Measurements from ENCODE around the gene ITPRIPL2.
A peak's percentile ranks its signal among the peaks of the same experiment; 100 is the strongest.

Gene ITPRIPL2

DNA sequence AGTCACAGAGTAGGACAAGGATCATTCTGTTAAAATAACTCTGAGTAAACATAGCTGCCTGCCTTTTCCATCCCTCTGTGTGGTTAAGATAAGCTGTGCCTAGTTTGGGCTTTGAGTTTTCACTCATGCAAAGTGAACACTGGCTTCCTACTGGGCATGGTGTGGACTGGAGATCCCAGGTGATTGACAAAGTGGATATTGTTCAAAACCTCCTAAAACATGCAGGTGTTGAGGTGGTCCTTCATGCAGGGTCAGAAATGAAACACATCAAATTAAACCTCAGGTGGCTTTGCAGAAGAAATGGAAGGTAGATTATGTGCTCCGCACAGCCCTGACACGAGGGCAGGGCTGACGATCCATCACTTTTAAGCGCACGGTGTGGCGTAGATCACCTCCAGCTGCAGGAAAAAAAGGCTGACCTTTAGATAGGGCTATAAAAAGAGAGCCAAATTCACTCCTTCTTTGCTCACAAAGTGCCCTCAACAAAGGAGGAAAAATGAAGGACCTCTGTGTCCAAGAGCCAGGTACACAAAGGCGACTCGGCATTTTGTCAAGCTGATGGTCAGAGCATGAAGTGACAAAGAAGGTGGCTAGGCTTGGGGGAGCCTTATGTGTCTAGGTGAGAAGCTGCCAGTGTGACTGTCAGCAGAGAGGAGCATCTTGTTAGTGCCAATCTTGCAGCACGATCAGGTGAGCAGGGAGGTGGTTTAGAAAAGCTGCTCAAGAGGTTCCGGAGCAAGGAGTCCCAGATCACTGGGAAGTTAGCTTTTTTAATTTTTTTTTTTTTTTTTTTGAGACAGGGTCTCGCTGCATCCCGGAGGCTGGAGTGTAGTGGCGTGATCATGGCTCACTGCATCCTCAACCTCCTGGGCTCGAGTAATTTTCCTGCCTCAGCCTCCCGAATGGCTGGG, 19.9 kb upstream of the ITPRIPL2 start:
- DNase-seq: no peak

DNA sequence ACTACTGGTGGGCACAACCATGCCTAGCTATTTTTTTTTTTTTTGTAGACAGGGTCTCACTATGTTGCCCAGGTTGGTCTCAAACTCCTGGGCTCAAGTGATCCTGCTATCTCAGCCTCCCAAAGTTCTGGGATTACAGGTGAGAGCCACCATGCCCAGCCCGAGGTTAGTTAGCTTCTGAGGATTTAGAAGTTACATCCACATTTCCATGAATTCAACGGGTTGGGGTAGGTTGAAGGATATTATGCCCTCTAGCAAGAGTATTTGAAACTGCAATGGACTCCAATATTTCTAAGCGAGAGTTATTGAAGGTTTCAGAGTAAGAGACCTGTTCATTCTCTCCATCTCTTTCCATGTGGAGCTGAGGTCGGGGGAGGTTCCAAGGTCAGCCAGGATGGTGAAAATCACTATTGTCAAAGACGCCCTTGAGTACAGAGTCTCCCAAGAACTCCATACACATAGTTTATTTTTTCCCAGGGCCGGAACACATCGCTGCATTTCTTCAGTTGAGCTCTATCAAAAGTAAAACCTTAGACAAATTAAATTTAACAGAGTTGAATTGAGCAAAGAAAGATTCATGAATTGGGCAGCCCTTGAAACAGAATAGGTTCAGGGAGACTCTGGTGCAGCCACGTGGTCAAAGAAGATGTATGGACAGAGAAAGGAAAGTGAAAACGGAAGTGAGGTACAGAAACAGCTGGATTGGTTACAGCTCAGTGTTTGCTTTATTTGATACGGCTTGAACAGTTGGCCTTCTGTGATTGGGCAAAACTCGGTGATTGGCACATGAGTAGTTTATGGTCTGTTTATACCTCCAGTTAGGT, 19.0 kb upstream of the ITPRIPL2 start:
- DNase-seq: no peak

DNA sequence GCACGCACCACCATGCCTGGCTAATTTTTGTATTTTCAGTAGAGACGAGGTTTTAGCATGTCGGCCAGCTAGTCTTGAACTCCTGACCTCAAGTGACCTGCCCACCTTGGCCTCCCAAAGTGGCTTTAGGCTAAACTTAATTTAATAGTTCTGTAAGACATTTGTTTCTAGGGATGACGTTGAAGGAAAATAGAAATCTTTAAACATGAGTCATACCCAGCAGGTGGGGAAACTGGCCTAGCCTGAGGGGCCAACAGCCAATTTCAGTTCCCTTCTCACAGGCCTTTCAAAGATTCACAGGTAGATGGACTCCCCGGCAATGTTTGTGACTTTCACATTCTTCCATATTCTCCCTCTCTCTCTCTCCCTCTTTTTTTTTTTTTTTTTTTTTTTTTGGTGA, 18.1 kb upstream of the ITPRIPL2 start:
- DNase-seq: no peak

DNA sequence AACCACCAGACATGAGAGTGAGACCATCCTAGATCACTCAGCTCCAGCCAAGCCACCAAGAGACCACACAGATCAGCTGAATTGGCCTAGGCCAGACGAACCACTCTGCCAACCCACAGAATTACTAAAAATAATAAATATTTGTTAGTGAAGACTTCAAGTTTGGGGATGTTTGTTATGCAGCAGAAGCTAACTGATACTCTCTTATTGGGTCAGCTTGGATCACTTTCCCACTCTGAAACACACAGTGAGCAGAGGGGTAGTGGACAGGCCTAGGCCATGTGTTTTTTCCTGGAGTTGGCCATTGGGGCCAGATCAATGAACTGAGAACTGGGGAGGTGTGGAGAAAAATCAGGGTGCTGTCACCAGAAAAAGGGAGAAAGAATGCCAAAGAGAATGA, 15.6 kb upstream of the ITPRIPL2 start:
- DNase-seq: no peak

DNA sequence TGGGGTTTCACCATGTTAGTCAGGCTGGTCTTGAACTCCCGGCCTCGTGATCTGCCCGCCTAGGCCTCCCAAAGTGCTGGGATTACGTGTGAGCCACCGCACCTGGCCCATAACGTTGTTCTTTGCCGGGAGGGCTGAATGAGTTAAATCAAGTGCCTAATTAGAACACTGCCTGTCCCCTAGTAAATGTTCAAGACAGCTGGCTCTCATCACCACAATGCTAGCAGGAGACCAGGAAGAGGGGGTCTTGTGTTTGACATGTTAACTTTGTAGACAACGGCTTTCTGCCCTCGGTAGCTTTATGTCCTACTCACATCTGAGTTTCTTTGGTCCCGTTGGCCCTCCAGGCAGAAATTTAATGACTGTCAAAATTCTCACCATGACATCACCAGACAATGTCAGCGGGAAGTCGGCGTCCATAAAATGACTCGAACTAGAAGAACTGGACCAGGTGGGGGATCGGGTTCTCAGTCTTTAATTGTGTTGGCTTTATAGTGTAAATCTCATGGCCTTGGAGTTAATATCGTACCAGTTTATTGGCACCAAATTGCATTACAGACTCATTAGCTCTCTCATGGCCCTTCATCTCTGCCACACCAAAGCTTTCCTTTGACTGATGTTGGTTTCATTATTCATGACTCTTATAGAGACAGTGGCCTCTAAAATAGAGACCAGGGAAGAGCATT, 11.4 kb upstream of the ITPRIPL2 start:
- DNase-seq: no peak

DNA sequence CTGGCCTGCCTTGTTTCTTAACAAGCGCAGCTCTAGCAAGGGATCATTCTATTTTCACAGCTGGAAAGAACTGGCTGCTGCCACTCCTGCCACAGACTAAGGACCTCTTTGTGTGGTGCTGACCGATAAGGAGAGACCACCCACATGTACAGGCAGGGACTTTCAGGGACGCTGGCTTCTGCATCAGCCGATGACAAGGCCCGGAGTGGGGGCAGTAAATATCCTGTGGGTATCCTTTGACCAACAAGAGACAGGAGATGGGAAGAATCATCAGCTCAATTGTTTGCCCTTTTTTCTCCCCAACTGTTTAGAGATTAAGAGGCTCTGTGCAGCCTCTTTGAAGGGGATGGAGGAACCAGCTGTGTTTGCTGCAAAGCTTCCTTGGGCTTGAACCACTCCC, 9.2 kb upstream of the ITPRIPL2 start:
- DNase-seq: no peak

DNA sequence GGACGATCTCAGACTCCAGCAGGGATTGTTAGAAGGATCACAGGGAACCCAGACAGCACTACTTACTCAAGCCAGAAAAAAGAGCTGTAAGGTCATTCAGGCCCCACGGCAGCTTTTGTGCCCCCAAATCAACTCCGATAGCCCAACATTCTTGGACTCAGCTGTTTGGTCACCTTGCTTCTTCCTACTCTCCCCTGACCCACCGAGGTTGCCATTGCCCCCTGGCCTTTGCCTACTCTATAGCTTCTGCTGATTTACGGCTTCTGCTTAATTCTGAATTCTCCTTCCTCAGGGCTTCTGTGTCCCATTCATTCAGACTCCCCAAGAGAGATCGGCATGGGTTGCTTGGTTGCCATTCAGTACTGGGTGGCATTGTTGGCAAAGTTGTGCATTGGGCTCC, 8.6 kb upstream of the ITPRIPL2 start:
- no peak for DNase-seq

DNA sequence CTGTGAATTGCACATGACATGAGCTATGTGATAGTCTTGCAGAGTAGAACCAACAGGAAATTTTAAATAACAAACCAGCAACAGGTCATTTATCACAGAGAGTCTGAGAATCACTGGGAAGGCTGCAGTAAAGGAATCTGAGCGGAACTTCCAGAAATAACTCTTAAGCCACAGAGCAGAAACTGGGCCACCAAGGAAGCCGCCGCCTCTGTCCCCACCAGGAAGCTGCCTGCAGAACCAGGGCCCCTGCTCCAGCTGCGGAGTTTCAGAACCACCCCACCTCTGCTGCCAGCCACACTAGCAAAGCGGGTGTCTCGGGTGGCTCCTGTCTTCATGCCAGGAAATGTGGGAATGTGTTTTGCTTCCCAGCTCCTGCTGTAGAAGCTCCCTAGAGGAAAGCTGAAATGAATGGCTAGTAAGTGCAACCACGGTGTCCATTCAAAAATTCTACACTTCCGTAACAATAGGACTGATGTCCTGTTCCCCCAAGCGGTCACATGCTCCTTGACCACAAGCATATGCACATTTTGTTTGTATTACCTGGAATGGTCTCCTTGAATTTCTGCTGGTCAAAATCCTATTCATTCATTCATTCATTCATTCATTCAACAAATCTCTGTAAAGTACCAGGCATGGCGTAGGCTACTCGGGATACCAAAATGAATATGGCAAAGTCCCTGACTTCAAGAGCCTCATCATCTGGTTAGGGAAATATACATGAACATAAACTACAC, 7.7 kb upstream of the ITPRIPL2 start:
- no peak for DNase-seq

DNA sequence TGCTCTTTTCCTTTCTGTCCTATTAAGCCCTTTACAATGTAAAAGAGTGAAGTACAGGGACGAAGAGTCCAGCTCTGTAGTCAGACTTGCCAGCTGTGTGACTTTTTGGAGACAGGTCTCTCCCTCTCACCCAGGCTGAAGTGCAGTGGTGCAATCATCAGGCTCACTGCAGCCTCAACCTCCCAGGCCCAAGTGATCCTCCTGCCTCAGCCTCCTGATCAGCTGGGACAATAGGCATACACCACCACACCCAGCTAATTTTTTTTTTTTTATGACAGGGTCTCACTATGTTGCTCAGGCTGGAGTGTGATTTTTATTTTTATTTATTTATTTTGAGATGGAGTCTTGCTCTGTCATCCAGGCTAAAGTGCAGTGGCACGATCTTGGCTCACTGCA, 7.1 kb upstream of the ITPRIPL2 start:
- DNase-seq: no peak

DNA sequence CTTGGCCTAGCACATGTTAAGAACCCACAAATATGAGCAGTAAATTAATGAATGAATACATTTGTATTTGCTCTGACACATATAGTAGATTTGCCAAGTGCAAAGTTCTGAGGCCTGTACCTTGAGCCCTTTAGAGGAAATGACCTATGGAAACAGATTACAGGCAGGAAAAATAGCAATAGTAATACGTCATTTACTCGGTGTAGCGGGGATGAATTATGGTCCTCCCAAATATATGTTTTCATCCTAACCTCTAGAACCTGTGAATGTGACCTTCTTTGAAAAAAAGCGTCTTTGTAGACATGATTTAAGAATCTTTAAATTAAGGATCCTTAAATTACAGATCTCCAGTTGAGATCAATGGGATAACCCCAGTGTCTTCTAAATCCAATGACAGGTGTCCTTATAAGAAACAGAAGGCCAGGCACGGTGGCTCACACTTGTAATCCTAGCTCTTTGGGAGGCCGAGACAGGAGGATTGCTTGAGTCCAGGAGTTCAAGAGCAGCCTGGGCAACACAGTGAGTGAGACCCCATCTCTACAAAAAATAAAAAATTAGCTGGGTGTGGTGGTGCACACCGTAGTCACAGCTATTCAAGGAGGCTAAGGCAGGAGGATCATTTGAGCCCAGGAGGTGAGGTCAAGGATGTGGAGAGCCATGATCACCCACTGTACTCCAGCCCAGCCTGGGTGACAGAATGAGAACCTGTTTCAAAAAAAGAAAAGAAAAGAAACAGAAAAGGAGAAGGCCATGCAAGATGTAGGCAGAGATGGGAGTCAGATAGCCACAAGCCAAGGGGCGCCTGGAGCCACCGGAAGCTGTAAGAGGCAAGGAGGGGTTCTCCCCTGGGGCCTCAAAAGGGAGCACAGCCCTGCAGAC, 5.1 kb upstream of the ITPRIPL2 start:
- DNase-seq: no peak

DNA sequence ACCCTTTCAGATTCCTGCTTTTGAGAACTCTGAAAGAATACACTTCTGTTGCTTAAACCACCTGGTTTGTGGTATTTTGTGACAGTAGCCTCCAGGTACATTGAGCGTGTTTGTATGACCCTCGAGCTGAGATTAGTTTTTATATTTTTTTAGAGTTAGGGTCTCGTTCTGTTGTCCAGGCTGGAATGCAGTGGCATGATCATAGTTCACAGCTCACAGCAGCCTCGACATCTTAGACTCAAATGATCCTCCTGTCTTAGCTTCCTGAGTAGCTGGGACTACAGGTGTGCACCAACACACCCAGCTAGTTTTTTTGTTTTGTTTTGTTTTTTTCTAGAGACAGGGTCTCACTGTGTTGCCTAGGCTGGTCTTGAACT, 4.5 kb upstream of the ITPRIPL2 start:
- no peak for DNase-seq

DNA sequence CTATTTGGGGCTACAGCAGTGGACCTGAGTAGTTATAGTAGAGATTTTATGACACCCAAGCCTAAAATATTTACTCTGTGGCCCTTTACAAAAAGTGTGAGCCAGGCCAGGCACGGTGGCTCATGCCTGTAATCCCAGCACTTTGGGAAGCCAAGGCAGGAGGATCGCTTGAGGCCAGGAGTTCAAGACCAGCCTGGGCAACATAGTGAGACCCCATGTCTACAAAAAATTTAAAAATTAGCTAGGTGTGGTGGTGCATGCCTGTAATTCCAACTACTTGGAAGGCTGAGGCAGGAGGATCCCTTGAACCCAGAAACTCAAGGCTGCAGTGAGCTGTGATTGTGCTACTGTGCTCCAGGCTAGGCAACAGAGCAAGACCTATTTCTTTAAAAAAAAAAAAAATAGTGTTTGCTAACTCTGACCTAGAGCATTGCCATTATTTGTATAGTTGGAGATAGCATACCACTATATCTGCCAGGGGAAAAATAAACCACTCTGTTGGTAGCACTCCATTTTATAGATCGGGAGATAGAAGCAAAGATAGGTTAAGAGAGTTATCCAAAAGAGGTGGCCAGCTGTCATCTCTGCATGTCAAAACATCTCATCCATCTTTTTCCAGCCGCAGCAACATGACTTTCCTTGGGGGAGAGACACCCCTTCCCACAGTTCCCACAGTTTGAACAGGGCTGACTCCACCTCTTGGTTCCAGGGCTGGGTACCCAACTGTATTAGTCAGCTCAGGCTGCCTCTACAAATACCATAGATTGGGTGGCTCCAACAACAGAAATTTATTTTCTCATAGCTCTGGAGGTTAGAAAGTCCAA, 3.0 kb upstream of the ITPRIPL2 start:
- DNase-seq: no peak

DNA sequence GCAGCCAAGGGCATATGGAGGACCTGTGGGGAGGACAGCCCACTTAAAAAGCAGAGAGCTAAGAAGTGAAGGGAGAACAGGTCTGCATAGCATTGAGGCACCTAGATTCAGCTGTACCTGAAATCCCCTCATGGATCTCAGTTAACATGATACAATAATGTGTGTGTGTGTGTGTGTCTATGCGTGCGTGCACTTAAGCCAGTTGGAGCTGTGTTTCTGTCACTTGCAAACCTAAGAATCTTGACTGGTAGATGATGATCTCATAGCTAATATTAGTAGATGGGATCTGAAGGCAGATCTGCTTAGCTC, 1.7 kb upstream of the ITPRIPL2 start:
- DNase-seq: no peak

DNA sequence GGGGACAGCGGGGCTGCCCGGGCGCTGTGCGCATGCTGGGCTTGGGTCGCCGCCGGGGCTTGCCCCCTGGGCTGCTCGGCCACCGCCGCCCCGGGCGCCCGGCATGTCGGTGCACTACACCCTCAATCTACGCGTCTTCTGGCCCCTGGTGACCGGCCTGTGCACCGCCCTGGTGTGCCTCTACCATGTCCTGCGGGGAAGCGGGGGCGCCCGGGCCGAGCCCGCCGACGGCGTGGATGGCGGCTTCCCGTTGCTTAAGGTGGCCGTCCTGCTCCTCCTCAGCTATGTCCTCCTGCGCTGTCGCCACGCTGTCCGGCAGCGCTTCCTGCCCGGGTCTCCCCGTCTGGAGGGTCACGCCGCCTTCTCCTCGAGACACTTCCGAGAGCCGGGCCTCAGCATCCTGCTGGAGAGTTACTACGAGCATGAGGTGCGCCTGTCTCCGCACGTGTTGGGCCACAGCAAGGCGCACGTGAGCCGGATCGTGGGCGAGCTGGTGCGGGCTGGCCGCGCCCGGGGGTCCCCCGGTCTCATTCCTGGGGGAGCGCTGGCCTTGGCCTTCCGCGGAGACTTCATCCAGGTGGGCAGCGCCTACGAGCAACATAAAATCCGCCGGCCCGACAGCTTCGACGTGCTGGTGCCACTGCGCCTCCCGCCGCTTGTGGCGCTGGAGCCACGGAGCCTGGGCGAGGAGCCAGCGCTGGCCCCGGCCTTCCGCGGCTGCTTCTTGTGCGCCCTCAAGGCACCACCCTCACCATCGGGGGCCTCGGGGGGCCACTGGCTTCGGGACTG, 789 bp downstream of the ITPRIPL2 start:
- no peak for DNase-seq

DNA sequence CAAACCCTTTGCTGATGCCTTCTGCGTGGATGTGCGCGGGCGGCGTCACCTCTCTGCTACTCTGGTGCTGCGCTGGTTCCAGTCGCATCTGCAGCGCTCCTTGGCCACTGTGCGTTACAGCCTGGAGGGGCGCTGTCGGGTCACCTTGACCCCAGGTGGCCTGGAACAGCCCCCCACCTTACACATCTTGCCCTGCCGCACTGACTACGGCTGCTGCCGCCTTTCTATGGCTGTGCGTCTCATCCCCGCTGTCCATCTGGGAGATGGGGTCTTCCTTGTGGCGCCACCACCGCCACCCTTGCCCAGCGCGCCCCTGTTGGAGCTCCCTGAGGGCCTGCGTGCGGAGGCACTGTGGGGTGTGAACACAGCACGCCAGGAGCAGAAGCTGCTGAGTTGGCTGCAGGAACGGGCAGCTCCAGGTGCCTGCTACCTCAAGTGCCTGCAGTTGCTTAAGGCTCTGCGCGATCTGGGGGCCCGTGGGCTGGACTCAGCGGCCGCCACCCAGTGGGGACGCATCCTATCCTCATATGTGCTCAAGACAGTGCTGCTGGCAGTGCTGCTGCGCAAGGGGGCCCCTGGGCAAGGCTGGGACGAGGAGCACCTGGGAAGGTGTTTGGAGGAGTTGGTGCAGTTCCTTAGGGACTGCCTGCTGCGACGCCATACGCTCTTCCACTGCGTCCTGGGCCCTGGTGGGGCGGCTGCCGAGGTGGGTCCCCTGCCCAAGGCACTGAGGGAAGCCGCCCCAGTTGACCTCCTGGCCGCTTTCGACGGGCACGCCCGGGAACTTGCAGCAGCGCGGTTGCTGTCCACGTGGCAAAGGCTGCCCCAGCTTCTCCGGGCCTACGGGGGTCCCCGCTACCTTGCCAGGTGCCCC, 1.6 kb downstream of the ITPRIPL2 start:
- DNase-seq: no peak

DNA sequence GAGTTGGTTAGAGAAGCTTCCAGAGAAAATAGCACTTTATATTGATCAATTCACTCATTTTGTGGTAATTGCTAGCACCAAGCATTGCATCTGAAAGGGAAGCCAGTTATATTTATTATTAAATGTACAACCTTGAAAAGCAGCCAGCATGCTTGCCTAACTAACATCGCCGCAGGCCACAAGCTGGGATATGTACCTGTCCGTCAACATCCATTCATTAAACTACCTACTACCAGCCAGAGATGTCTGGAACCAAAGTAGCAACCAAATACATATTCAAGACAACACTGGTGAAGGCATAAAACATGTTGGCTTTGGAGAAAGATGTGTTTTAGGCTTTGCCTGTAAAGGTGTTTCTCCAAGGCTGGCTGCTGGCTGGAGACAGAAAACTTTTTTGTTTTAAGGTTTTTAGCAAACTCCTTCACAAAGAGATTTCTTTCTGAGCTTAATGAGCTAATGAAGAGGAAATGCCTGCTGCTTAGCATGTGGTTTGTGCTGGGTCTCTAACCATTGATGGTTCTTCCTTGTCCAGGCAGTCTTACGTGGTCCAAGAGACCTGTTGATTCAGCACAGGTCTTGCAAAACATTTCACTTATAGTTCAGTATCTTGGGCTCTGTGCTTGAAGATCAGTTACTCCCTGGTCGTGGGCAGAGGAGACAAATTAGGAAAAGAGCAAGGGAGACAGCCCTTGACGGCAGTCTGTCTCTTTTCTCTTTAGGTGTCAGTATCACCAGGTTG, 3.1 kb downstream of the ITPRIPL2 start:
- no peak for DNase-seq

DNA sequence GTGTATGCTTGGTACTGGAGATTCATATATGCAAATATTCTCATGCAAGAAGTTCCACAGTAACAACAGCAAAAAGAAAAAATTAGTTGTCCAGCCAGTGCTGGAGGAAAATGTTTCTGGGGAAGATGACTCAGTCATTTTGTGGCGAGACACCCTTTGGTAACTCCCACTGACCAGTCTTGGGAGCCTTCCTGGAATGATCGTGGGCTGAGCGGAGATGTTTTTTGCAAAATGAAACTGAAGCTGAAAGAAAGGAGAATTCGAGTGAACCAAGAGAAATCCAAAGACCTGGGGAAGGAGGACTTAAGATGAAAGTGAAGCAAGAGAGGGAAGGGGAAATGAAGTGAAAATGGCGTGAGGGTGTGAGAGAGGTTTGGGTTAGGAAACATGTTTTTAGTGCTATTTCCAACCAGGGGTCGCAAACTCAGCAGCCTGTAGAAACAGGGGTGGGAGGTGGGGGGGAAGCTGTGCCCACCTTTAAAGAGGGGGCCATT, 5.2 kb downstream of the ITPRIPL2 start:
- DNase-seq: peak; percentile 41 to 49

DNA sequence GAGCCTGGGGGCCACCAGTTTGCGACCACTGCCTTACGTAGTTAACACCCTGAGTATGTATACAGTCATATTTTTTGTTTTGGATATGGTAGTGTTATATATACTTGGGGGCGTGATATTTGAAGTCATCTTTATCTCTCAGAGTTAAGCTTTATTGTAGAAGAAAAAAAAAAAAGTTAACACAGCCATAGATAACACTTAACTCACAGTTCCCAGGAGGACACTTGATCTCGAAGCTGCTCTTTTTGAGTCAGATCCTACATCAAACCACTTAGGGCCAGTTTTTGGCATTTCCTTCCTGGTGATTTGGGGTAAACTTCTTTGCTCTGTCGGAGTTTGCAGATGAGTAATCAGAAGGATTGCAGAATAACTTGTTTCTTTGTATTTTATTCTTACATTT, 5.8 kb downstream of the ITPRIPL2 start:
- no peak for DNase-seq

Measured in stimulated activated CD4-positive, alpha-beta T cell treated with anti-CD3 and anti-CD28 coated beads, Interleukin-2, amount 100 ng/mL, for 48 hours (primary cell).